Measurements from ENCODE around the gene ADIPOR1.
"Not testable (repeated sequence)": the region's sequence is repeated elsewhere in the genome, so short reads cannot be mapped to it uniquely, and the experiment has no call there.

Gene ADIPOR1, protein sequence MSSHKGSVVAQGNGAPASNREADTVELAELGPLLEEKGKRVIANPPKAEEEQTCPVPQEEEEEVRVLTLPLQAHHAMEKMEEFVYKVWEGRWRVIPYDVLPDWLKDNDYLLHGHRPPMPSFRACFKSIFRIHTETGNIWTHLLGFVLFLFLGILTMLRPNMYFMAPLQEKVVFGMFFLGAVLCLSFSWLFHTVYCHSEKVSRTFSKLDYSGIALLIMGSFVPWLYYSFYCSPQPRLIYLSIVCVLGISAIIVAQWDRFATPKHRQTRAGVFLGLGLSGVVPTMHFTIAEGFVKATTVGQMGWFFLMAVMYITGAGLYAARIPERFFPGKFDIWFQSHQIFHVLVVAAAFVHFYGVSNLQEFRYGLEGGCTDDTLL

DNA sequence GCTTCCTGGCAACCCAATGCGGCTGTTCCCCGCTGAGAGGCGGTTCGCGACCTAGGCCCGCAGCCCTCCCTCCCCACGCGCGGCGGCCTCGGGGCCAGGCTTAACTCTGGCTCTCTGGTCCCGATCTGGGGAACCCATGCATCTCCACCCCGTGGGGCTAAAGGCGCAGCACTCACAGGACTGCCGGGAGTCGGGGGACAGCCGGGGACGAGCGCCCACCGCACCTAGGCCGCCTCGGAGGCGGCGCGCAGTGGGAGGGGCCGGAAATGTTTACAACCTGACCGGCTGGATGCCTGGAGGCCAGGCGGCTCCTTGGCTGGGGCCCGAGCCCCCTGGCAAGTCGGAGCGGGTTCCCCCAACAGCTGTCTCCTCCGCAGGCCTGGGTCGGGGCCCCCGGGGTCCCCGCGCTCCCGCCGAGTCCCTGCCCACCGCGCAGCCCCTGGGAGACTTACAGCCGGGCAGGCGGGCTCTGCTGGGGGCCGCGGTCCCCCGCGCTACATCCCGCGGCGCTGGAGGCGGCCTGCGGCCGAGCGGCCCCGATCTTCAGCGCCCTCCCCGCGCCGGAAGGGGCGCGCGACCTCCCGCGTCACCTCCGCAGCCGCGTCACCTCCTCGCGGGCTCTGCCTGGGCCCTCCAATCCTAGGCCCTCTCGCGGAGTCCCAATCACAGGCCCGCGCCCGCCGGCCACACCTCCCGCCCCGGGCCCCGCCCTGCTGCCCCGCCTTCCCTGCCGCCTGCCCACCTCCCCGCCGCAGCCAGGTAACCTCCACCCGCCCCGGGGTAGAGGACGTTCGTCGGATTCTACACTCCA lies at the start of gene ADIPOR1:
Gene ADIPOR1, minus strand, starts transcription at position 580 of the 811 bp plus-strand sequence. CDS start 7,242 bp downstream, outside the sequence.
- peak; percentile 74 to 86 for DNase-seq

DNA sequence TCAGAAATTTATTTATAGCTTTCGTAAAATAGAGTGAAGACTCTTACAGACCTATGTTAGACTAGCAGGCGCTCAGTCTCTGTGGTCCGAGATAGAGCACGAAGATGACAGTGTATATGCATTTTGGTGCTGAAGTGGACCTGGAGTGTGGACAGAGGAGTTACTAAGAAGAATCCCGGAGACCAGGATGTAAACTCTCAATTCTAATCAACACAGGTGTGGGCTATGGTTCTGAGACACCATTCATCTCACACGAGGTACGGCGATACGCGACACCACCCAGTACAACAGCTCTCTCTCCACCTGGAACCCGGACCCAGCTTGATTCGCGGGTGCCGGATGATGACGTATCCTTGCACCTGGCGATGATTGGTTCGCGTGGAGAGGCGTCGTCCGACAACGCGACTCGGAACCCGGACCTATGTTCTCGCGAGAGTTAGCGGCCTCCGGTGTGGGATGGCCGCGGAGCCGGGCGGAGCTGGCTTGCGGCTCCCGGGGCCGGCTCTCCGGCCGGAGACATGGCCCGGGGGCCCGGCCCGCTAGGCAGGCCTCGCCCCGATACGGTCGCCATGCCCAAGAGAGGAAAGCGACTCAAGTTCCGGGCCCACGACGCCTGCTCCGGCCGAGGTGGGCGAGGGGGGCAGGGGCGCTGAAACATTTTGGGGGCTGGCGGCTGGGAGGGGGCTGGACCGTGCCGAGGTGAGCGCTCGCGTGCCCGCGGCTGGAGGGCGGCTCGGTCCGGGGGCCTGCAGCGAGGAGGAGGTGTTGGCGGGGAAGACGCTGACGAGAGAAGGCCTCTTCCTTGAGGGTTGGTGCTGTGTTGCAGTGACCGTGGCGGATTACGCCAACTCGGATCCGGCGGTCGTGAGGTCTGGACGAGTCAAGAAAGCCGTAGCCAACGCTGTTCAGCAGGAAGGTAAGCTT lies 49.1 kb upstream of the ADIPOR1 start, which contains the start of gene TMEM183A:
Gene TMEM183A, plus strand, starts transcription at position 427 of the 924 bp plus-strand sequence. Its CDS starts 92 bp downstream, at position 519.
- DNase-seq = peak; percentile 97

DNA sequence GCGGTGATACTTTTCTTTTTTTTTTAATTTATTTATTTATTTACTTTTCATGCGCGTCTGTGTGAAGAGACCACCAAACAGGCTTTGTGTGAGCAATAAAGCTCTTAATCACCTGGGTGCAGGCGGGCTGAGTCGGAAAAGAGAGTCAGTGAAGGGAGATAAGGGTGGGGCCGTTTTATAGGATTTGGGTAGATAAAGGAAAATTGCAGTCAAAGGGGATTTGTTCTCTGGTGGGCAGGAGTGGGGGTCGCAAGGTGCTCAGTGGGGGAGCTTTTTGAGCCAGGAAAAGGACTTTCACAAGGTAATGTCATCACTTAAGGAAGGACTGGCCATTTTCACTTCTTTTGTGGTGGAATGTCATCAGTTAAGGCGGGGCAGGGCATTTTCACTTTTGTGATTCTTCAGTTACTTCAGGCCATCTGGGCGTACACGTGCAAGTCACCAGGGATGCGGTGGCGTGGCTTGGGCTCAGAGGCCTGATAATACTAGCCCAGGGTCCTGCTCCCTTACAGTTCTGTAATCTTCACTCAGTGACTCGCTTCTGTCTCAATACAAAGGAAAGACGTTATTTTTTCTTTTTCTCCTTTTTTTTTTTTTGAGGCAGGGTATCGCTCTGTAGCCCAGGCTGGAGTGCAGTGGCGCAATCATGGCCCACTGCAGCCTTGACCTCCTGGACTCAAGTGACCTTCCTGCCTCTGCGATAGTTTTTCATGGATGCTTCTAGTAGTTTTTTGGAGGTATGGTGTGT lies 47.5 kb upstream of the ADIPOR1 start:
- not testable (repeated sequence) for DNase-seq

DNA sequence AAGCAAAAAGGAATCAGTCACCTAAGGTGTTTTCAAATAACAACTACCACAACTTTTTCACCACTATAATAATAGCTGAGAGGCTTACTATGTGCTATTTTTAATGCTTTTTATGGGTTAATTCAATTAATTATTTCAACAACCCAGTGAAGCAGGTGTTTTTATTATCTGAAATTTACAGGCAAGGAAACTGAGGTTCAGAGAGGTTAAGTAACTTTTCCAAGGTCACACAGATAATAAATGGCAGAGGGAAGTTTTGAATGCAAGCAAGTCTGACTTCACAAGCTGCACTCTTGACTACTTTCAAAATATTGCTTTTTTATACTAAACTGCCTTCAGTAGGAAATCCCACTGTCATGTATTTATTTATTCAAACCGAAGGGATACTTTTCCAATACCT lies 44.8 kb upstream of the ADIPOR1 start:
- no peak for DNase-seq

DNA sequence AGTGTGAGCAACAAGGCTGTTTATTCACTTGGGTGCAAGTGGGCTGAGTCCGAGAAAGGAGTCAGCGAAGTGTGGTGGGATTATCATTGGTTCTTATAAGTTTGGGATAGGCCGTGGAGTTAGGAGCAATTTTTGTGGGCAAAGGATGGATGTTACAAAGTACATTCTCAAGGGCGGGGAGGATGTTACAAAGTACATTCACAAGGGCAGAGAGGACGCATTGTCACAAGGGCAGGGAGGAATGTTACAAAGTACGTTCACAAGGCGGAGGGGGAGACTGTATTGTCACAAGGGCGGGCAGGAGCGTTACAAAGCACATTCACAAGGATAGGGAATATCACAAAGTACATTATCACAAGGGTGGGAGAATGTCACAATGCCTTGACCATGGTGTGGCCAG lies 43.9 kb upstream of the ADIPOR1 start:
- DNase-seq = no peak

DNA sequence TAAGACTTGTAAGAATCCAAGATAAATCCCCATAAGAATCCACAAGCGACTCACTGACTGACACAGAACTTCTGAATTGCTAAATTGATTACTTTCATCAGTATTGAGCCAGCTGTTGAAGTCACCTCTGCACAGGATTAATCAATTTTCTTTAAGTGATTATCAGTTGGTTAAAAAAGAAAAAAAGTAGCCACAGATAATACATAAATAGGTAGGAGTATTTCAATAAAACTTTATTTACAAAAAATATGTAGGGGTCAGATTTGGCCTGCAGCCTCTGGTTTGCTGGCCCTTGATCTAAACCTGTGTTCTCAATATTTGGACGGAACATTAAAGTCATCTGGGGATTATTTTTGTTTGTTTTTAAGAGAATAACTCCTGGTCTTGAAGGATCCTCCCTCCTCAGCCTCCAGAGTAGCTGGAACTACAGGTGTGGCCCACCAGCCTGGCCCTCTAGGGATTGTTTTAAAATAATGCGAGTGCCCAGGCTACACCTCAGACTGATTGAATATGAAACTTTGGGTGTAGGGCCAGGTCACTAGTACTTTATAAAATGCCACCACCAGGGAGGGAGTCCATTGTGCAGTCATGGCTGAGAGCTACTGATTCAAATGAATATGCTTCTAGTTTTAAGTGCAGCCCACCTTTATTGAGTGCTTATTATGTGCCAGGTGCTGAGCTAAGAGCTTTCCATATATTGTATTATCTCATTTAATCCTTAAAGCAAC lies 42.3 kb upstream of the ADIPOR1 start:
- DNase-seq = no peak

DNA sequence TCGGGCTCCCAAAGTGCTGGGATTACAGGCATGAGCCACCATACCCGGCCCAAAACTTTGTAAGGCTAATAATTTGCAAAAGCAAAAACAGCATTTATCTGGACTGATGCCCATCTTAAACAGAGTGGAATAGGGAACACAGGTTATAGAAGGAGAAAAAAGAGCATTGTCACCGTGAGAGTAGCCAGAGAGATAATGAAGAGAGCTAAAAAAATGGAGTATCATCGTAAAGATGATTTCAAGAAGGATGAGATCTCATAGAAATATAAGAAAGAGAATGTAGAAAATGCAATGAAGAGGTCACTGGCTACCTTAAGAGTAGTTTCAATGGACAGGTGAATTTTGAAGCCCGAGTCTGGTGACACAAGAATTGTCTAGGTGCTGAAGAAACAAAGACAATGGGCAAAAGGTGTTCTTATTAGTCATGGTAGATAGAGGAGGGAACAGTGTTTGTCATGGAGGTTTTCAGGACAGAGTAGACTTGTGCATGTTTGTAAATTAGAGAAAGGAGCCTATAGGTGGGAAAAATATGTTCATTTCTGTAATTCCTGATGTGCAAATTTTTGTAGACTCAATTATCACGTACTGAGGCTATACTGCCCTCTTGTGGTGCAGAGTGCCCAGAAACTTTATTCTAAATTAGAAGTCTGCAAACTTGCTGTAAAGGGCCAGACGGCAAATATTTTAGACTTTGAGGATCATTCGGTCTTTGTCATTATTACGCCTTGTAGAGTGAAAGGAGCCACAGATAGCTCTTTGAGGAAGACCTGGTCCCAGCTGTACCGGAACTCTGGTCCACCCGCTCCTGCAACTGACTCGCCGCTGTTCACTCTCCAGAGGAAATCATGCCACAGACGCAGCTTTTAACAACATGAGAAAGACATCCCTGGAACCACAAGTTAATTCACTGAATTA lies 41.0 kb upstream of the ADIPOR1 start:
- DNase-seq = peak; percentile 15 to 33

DNA sequence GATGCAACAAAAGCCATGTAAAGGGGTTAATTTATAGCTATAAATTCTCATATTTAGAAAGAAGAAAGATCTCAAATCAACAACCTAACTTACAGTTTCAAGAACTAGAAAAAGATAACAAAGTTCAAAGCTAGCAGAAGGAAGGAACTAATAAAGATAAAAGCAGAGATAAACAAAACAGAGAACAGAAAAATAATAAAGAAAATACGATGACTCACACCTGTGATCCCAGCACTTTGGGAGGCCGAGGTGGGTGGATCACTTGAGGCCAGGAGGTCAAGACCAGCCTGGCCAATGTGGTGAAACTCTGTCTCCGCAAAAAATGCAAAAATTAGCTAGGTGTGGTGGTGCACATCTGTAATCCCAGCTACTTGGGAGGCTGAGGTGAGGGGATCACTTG lies 36.6 kb upstream of the ADIPOR1 start:
- DNase-seq = no peak

DNA sequence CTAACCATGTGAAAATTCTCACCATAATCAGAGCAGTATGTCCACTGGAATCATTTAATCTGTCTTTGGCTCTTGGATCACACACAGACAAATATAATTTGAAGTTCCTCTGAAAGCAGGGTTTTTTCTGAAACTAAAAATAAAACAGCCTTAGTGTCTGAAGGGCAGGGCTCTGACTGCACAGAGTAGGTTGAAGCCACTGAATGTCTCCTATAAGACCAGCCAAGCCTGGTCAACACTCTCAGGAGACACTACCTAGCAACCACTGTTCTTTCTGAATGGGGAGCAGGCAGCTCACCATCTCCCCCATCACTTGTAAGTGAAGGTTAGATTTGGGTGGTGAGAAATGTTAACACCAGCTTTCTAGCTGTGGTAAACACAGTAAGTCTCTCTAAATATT lies 33.0 kb upstream of the ADIPOR1 start:
- no peak for DNase-seq

DNA sequence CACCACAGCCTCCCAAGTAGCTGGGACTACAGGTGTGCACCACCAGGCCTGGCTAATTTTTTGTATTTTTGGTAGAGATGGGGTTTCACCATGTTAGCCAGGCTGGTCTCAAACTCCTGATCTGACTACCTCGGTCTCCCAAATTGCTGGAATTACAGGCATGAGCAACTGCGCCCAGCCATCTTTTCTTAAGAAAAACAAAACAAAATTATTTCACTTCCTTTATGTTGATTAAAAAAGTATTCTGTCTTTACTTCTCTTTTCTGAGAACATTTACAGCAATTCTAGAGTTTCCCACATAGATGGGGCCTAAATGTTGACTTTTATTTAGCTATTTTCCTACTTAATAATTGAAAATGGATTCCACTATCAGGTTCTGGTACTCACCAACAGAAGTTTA lies 31.8 kb upstream of the ADIPOR1 start:
- DNase-seq = no peak

DNA sequence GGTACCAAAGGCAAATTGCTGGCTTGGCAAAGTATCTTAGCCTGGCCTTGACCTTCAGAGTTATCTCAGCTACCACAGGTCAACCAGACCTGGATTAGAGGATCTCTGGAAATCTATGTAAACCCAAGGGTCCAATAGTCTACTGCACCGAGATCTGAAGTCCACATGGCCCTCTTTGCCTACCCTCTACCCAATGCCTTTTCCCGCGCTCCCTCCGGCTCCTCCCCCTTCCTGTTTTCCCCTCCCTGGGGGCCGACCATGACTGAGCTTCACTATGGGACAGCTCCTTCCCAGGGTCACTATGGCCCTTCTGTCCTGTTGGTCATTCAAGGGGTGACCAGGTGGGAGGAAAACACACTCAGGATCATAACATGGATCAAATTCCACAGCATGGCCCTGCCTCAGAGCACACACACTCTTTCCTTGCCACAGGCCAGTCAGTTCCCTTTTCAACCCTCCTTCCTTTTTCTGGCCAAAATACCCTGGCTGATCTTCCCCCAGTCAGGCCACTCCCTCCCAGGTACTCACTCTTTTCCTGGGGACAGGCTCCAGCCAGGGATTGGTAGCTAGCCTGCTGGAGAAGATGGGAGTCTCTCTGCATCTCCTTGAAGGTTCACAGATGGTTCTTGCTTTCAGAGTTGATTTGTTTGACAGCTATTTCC lies 29.9 kb upstream of the ADIPOR1 start:
- DNase-seq = no peak

DNA sequence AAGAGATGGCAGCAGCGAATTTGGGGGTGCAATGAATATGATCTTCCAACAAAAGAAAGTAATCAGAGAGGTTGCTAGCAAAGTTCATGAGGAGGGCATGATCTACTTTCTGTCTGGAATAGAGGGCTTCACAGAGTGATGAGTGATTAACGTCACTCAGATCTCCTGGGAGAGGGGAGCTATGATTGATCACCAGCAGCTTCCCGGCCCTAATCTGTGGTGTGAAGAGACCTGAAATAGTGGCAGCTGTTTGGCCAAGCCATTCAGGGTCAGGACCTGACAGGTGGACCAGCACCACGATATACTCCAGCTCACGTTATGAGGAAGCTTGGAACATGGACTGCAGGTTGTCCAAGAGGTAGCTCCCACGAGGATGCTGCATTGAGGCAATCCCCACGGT lies 29.1 kb upstream of the ADIPOR1 start:
- no peak for DNase-seq

DNA sequence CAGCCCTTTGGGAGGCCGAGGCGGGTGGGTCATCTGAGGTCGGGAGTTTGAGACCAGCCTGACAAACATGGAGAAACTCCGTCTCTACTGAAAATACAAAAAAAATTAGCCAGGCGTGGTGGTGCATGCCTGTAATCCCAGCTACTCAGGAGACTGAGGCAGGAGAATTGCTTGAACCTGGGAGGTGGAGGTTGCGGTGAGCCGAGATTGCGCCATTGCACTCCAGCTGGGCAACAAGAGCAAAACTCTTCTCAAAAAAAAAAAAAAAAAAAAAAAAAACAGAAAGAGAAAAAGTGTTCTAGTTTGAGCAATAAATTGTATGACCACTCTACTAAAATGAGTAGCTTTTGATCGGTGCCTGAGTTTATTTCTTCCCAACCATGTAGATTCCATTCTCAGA lies 28.0 kb upstream of the ADIPOR1 start:
- not testable (repeated sequence) for DNase-seq

DNA sequence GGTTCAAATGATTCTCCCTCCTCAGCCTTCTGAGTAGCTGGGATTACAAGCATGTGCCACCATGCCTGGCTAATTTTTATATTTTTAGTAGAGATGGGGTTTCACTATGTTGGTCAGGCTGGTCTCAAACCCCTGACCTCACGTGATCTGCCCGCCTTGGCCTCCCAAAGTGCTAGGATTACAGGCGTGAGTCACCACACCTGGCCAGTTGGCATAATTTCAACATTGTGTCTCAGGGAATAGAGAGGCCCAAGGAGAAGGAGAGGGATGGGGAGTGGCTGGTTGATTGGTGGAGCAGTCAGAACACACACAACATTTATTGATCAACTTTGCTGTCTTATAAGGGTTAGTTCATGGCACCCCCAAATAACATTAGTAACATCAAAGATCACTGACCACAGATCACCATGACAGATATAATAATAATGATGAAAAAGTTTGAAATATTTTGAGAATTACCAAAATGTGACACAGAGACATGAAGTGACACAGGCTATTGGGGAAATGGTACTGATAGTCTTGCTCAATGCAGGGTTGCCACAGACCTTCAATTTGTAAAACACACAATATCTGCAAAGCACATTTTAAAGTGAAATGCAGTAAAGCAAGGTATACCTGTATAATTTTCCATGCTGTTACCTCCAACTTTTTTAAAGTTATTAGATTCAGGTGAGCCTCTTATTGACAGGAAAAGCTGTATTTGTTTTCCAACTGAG lies 24.8 kb upstream of the ADIPOR1 start:
- no peak for DNase-seq

DNA sequence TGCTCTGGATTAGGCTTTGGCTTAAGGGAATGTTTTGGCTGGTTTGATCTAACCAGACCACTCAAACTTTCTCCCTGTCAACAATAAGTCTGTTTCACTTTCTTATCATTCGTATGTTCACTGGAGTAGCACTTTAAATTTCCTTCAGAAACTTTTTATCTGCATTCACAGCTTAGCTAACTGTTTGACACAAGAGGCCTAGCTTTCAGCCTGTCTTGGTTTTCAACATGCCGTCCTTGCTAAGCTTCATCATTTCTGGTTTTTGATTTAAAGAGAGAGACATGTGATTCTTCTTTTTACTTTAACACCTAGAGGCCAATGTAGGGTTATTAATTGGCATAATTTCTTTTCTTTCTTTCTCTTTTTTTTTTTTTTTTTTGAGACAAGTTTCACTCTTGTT lies 23.8 kb upstream of the ADIPOR1 start:
- DNase-seq = no peak

DNA sequence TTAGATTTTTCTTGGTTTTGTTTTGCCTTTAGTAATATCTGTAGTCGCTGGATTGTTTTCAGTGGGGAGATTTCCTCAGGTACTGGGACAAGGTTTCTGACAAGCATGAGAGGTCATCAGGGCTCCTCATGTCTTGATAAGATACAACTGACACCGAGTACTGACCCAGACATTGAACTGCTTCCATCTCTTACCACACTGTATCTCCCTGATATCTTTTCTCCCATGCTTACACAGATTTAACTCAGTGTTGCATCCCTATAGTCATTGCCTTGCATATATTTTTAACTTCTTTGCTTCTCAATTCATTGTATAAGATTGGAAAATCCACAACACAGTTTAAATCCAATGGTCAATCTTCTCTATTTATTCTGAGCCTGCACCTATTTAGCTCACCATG lies 21.3 kb upstream of the ADIPOR1 start:
- DNase-seq = no peak

DNA sequence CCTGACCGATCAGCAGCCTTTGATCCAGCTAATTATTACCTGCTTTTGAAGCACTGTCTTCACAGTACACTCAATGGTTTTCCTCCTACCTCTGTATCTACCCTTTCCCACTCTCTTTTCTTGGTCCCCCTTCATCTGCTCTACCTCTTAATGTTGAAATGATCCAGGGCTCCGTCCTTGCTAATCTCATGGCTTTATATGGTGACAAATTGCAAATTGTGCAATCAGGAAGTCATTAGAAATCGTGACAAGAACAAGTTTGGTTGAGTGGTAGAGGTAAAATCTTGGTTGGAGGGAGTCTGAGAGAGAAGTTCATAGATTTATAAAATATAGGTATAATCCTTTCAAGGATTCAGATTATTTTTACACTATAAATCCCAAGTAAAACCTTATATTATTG lies 18.5 kb upstream of the ADIPOR1 start:
- no peak for DNase-seq

DNA sequence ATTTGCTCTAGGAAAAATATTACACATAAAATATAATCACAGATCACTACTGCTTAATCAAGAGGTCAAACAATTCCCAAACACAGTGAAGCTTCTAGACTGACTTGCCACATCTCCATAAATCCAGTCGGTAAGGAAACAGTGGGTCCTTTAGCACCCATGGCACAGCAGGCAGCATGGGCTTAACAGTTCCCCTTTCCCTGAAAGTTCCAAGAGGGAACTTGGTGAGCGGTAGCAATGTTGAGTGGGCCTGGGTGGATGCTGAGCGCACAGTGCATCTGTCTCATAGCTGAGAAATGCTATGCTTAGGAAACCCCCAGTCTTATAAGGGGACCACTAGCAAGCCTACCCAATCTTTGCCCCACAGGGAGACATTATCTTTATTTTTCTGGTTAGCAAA lies 16.7 kb upstream of the ADIPOR1 start:
- DNase-seq = no peak

DNA sequence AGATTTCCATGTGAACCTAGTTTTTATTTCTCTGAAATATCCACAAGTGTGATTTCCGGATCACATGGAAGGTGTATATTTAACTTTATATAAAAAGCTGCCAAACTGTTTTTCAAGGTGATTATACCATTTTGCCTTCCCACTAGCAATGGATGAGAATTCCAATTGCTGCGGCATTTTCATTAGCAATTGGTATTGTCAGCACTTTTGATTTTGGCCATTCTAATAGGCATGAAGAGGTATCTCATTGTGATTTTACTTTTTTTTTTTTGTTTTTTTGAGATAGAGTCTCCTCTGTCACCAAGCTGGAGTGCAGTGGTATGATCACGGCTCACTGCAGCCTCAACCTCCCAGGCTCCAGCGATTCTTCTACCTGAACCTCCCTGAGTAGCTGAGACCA lies 13.9 kb upstream of the ADIPOR1 start:
- DNase-seq = no peak
